Measurements from ENCODE around the gene GRHPR.
A peak's percentile ranks its signal among the peaks of the same experiment; 100 is the strongest.

Gene GRHPR

GRCh38 chr9:37422289-37423104 lies at the start of gene GRHPR:
Gene GRHPR, plus strand, starts transcription at chr9:37422696. Its CDS starts 55 bp downstream, at chr9:37422751.
- peak; percentile 25 for DNase-seq (ENCODE audit: extremely low read depth, low read depth)
- TF ChIP-seq CTCF (IDR thresholded peaks at IDR 0.05; ENCODE audit: low read depth, low read length): no peak

- DNase-seq (ENCODE audit: extremely low read depth, low read depth): no peak
- no peak for TF ChIP-seq CTCF (IDR thresholded peaks at IDR 0.05; ENCODE audit: low read depth, low read length)
These were observed 49.7 kb upstream of the GRHPR start for GRCh38 chr9:37372839-37373238.

GRCh38 chr9:37373621-37374020 lies 48.9 kb upstream of the GRHPR start:
- DNase-seq (ENCODE audit: extremely low read depth, low read depth): no peak
- TF ChIP-seq CTCF (IDR thresholded peaks at IDR 0.05; ENCODE audit: low read depth, low read length): no peak

- DNase-seq (ENCODE audit: extremely low read depth, low read depth): no peak
- no peak for TF ChIP-seq CTCF (IDR thresholded peaks at IDR 0.05; ENCODE audit: low read depth, low read length)
These were observed 47.6 kb upstream of the GRHPR start for GRCh38 chr9:37374892-37375291.

- TF ChIP-seq CTCF (IDR thresholded peaks at IDR 0.05; ENCODE audit: low read depth, low read length): no peak
- DNase-seq (ENCODE audit: extremely low read depth, low read depth): no peak
These were observed 44.5 kb upstream of the GRHPR start for GRCh38 chr9:37377688-37378612.

- TF ChIP-seq CTCF (IDR thresholded peaks at IDR 0.05; ENCODE audit: low read depth, low read length): no peak
- no peak for DNase-seq (ENCODE audit: extremely low read depth, low read depth)
These were observed 43.9 kb upstream of the GRHPR start for GRCh38 chr9:37378613-37379004.

- DNase-seq (ENCODE audit: extremely low read depth, low read depth): no peak
- no peak for TF ChIP-seq CTCF (IDR thresholded peaks at IDR 0.05; ENCODE audit: low read depth, low read length)
These were observed 42.7 kb upstream of the GRHPR start for GRCh38 chr9:37379835-37380234.
